CD4-positive, CD25-positive, alpha-beta regulatory T cell (primary cell): ENCODE results near the gene U2AF1L4. TPM values are rescaled to one million over a fixed set of nuclear protein-coding genes. Genes with fewer than 3 reads are reported as not detected.
A peak's percentile ranks its signal among the peaks of the same experiment; 100 is the strongest.

Experiments
- ATAC-seq, 2 donors: fragments of 150-1000 bp; cut with Tn5 transposase; one replicate each; pipeline ENCODE4 v1.10.0; 2021; ENCODE audit warnings: low read depth in 2 of 2, moderate number of reproducible peaks in 2 of 2, moderate library complexity in 1 of 2
- DNase-seq, 3 donors: peaks; one replicate each; pipeline versions ENCODE4 v3.0.0 to v3.0.0-alpha.2; 2012 to 2022; ENCODE audit warnings: mixed read lengths in 1 of 3
- H3K27ac ChIP-seq: one replicate; pipeline ENCODE4 v1.7.0; 2013; ENCODE audit warnings: mild to moderate bottlenecking, low read length; ENCODE audit not compliant: insufficient read depth, poor library complexity, severe bottlenecking
- H3K27me3 ChIP-seq: one replicate; pipeline ENCODE4 v1.7.0; 2013; ENCODE audit warnings: low read length; ENCODE audit not compliant: control insufficient read depth, insufficient read depth
- H3K36me3 ChIP-seq: one replicate; pipeline ENCODE4 v1.7.0; 2013; ENCODE audit warnings: mild to moderate bottlenecking, low read length, moderate library complexity; ENCODE audit not compliant: control insufficient read depth, insufficient read depth
- H3K4me1 ChIP-seq: 2 replicates; pipeline ENCODE4 v1.7.0; 2013; ENCODE audit warnings: mild to moderate bottlenecking, low read length; ENCODE audit not compliant: insufficient read depth, control insufficient read depth, poor library complexity, severe bottlenecking
- H3K4me3 ChIP-seq: one replicate; pipeline ENCODE4 v1.7.0; 2013; ENCODE audit warnings: low read depth, mild to moderate bottlenecking, low read length, moderate library complexity
- H3K9me3 ChIP-seq, 2 experiments: 1 replicate in 1 of 2; 2 replicates in 1 of 2; pipeline ENCODE4 v1.7.0; 2013; ENCODE audit warnings: low read length in 2 of 2, mild to moderate bottlenecking in 1 of 2, moderate library complexity in 1 of 2; ENCODE audit not compliant: control insufficient read depth in 2 of 2
- H3K27ac Mint-ChIP-seq, 3 donors: one replicate each; pipeline ENCODE4 v1.8.0; 2020 to 2022; ENCODE audit warnings: mild to moderate bottlenecking in 3 of 3, mixed read lengths in 3 of 3, moderate library complexity in 2 of 3
- H3K27me3 Mint-ChIP-seq: one replicate; pipeline ENCODE4 v1.8.0; 2022; ENCODE audit warnings: mild to moderate bottlenecking, mixed read lengths
- H3K36me3 Mint-ChIP-seq: one replicate; pipeline ENCODE4 v1.8.0; 2020; ENCODE audit warnings: mixed read lengths
- H3K4me1 Mint-ChIP-seq, 4 donors: one replicate each; pipeline ENCODE4 v1.8.0; 2020 to 2022; ENCODE audit warnings: mixed read lengths in 4 of 4, mild to moderate bottlenecking in 1 of 4
- H3K4me3 Mint-ChIP-seq, 4 donors: one replicate each; pipeline ENCODE4 v1.8.0; 2020 to 2022; ENCODE audit warnings: mild to moderate bottlenecking in 4 of 4, mixed read lengths in 4 of 4, moderate library complexity in 3 of 4
- H3K9me3 Mint-ChIP-seq, 7 donors: one replicate each; pipeline ENCODE4 v1.8.0; 2020 to 2022; ENCODE audit warnings: mixed read lengths in 7 of 7, mild to moderate bottlenecking in 3 of 7, moderate library complexity in 2 of 7
- polyA plus RNA-seq, 4 donors: library from polyadenylated mRNA; unstranded; fragments of 300-500 nt; fragmentation: Illumina TruSeq; gene quantifications; one replicate each; pipeline ENCODE4 v1.2.3, GENCODE V29; 2021
- total RNA-seq: library from RNA; stranded (reverse); gene quantifications from one replicate; pipeline ENCODE4 v1.2.3, GENCODE V29; 2022

The U2AF1L4 gene
- total and polyA plus RNA-seq, 5 donors from 2014 or later: 48.4 to 70.8 (median 62.6) TPM

- DNase-seq: peak in 1 of 3 donors; percentile 9
- Histone ChIP-seq H3K36me3 (no peaks in the 10 kb centered on the region), H3K9me3 (no peaks in the 10 kb centered on the region), H3K27me3 (no peaks in the 10 kb centered on the region), H3K4me3 (peak overlapping the region; percentile 69), H3K27ac (peak overlapping the region; percentile 95), H3K4me1 (peaks cover 76% of the 10 kb centered on the region)
- Mint-ChIP-seq H3K27me3 (peaks cover 4% of the 10 kb centered on the region), H3K9me3 (no peaks in the 10 kb centered on the region), H3K4me3 (peak overlapping the region; percentile 85 to 93 (median 88)), H3K4me1 (peaks cover 20 to 72% (median 48%) of the 10 kb centered on the region in 4 donors), H3K27ac (peak overlapping the region; percentile 95 to 98 (median 97)), H3K36me3 (no peaks in the 10 kb centered on the region)
- no peak for ATAC-seq
These were observed 31.2 kb downstream of the U2AF1L4 start for GRCh38 chr19:35713904-35714495.

- H3K9me3 ChIP-seq: no peaks in the 10 kb centered on the region
- H3K27ac ChIP-seq: peak overlapping the region; percentile 95
- peak overlapping the region; percentile 69 for H3K4me3 ChIP-seq
- Mint-ChIP-seq H3K4me3 (peak overlapping the region; percentile 85 to 93 (median 88)), H3K9me3 (no peaks in the 10 kb centered on the region), H3K27me3 (peaks cover under 1% of the 10 kb centered on the region), H3K36me3 (no peaks in the 10 kb centered on the region), H3K4me1 (peaks cover 20 to 69% (median 48%) of the 10 kb centered on the region in 4 donors), H3K27ac (peak overlapping the region; percentile 95 to 98 (median 95))
- no peaks in the 10 kb centered on the region for H3K27me3 ChIP-seq
- H3K4me1 ChIP-seq: peaks cover 70% of the 10 kb centered on the region
- DNase-seq: peak in 1 of 3 donors; percentile 41
- no peak for ATAC-seq
- H3K36me3 ChIP-seq: no peaks in the 10 kb centered on the region
These were observed 31.7 kb downstream of the U2AF1L4 start for GRCh38 chr19:35713506-35713850.

GRCh38 chr19:35712567-35713505, 32.4 kb downstream of the U2AF1L4 start:
- peaks cover 68% of the 10 kb centered on the region for H3K4me1 ChIP-seq
- Mint-ChIP-seq H3K27me3 (no peaks in the 10 kb centered on the region), H3K4me1 (peaks cover 20 to 68% (median 48%) of the 10 kb centered on the region in 4 donors), H3K36me3 (no peaks in the 10 kb centered on the region), H3K27ac (peak overlapping the region; percentile 95 to 98 (median 95)), H3K4me3 (peak overlapping the region; percentile 85 to 93 (median 88)), H3K9me3 (no peaks in the 10 kb centered on the region)
- H3K9me3 ChIP-seq: no peaks in the 10 kb centered on the region
- no peaks in the 10 kb centered on the region for H3K27me3 ChIP-seq
- H3K27ac ChIP-seq: peak overlapping the region; percentile 95
- ATAC-seq: peak; percentile 32 to 33
- peak; percentile 62 to 91 (median 81) for DNase-seq
- peak overlapping the region; percentile 69 for H3K4me3 ChIP-seq
- no peaks in the 10 kb centered on the region for H3K36me3 ChIP-seq

- peak overlapping the region; percentile 95 for H3K27ac Mint-ChIP-seq
- Histone ChIP-seq H3K36me3 (no peaks in the 10 kb centered on the region), H3K4me3 (peak overlapping the region; percentile 56), H3K9me3 (no peaks in the 10 kb centered on the region), H3K27me3 (no peaks in the 10 kb centered on the region), H3K27ac (peak overlapping the region; percentile 95), H3K4me1 (peaks cover 60% of the 10 kb centered on the region)
- H3K4me1 Mint-ChIP-seq: peaks cover 20 to 59% (median 44%) of the 10 kb centered on the region in 4 donors
- ATAC-seq (peak; percentile 7 to 15), DNase-seq (peak; percentile 44 to 93 (median 46))
- peak overlapping the region; percentile 12 to 84 (median 76) for H3K4me3 Mint-ChIP-seq
- H3K27me3 Mint-ChIP-seq: no peaks in the 10 kb centered on the region
- no peaks in the 10 kb centered on the region for H3K9me3 Mint-ChIP-seq
- H3K36me3 Mint-ChIP-seq: no peaks in the 10 kb centered on the region
These were observed 34.2 kb downstream of the U2AF1L4 start for GRCh38 chr19:35710784-35711723.

- Mint-ChIP-seq H3K4me1 (peaks cover 15 to 35% (median 25%) of the 10 kb centered on the region in 4 donors), H3K27ac (no peak overlapping the region), H3K9me3 (no peaks in the 10 kb centered on the region), H3K4me3 (no peak overlapping the region), H3K36me3 (no peaks in the 10 kb centered on the region), H3K27me3 (no peaks in the 10 kb centered on the region)
- Histone ChIP-seq H3K9me3 (no peaks in the 10 kb centered on the region), H3K4me3 (no peak overlapping the region), H3K27ac (no peak overlapping the region), H3K4me1 (peaks cover 34% of the 10 kb centered on the region), H3K27me3 (no peaks in the 10 kb centered on the region), H3K36me3 (no peaks in the 10 kb centered on the region)
- DNase-seq: no peak
- ATAC-seq: no peak
These were observed 36.8 kb downstream of the U2AF1L4 start for GRCh38 chr19:35708391-35708790.

GRCh38 chr19:35704218-35704617, 41.0 kb downstream of the U2AF1L4 start, which contains the start of gene ZBTB32:
Gene ZBTB32, plus strand, starts transcription at chr19:35704558. Its CDS starts 10,069 bp downstream, at chr19:35714627.
- Mint-ChIP-seq H3K27ac (no peak within 1 kb of the TSS), H3K27me3 (peaks cover 4% of the 10 kb centered on the region), H3K4me1 (peaks cover 3 to 10% (median 6%) of the 10 kb centered on the region in 4 donors), H3K36me3 (no peaks in the 10 kb centered on the region), H3K9me3 (no peaks in the 10 kb centered on the region), H3K4me3 (peak within 1 kb of the TSS in 1 of 4 donors; percentile 41)
- no peak within 1 kb of the TSS for H3K4me3 ChIP-seq
- no peaks in the 10 kb centered on the region for H3K36me3 ChIP-seq
- peak in 1 of 3 donors; percentile 20 for DNase-seq
- ATAC-seq: no peak
- peaks cover 12% of the 10 kb centered on the region for H3K4me1 ChIP-seq
- no peaks in the 10 kb centered on the region for H3K9me3 ChIP-seq
- no peak within 1 kb of the TSS for H3K27ac ChIP-seq
- no peaks in the 10 kb centered on the region for H3K27me3 ChIP-seq

GRCh38 chr19:35703343-35703742, 41.9 kb downstream of the U2AF1L4 start:
- Histone ChIP-seq H3K9me3 (no peaks in the 10 kb centered on the region), H3K27me3 (no peaks in the 10 kb centered on the region), H3K4me3 (no peak overlapping the region), H3K4me1 (peaks cover 12% of the 10 kb centered on the region), H3K27ac (no peak overlapping the region), H3K36me3 (no peaks in the 10 kb centered on the region)
- no peak for ATAC-seq
- Mint-ChIP-seq H3K27ac (no peak overlapping the region), H3K4me3 (peak overlapping the region in 2 of 4 donors; percentile 98), H3K9me3 (no peaks in the 10 kb centered on the region), H3K4me1 (peaks cover 3 to 8% (median 6%) of the 10 kb centered on the region in 4 donors), H3K27me3 (peaks cover 4% of the 10 kb centered on the region), H3K36me3 (no peaks in the 10 kb centered on the region)
- DNase-seq: no peak
